GM12873 (cell line): ENCODE results near the gene IGF2BP2.

Source experiments
- TF ChIP-seq, protein P1 (sequence below): IDR thresholded peaks from 2 replicates; pipeline ENCODE4 v1.5.1; 2012; ENCODE audit warnings: low read depth, mild to moderate bottlenecking, moderate library complexity, low read length, control low read depth; ENCODE audit not compliant: insufficient read depth; ENCODE audit errors: missing control alignments

IGF2BP2 gene

DNA sequence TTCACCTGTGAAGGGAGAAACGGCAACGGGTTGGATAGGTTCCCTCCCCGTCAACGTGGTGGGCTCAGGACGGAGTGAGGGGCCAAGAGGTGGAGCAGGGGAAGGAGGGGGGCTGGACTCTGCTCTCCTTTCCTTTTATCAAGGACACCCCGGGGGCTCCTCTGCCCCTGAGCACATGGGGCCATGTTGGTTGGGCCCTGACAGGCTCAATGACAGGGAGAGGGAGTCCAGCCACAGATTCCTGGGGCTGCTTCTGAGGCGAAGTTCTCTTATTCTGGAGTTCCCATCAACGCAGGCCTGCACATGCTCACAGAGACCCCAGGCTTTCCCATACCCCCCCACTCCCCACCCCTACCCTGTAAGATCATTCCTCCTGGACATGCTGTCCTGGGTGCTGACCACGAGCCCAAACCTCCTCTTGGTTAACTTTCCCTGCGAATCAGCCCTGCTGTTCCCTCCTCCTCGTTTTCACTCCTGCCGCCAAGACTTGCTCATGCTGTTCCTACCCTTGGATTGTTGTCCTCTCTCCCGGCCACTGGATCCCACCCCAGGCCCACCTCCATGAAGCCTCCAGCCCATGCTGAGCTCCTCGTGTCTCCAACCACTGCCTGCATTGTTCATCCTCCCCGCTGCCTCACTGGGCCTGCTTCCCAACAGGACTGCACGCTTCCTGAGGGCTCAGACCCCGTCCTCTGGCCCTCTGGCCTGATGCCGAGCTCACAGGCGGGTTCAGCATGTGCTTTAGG, 177.5 kb downstream of the IGF2BP2 start:
- TF ChIP-seq, protein P1, sequence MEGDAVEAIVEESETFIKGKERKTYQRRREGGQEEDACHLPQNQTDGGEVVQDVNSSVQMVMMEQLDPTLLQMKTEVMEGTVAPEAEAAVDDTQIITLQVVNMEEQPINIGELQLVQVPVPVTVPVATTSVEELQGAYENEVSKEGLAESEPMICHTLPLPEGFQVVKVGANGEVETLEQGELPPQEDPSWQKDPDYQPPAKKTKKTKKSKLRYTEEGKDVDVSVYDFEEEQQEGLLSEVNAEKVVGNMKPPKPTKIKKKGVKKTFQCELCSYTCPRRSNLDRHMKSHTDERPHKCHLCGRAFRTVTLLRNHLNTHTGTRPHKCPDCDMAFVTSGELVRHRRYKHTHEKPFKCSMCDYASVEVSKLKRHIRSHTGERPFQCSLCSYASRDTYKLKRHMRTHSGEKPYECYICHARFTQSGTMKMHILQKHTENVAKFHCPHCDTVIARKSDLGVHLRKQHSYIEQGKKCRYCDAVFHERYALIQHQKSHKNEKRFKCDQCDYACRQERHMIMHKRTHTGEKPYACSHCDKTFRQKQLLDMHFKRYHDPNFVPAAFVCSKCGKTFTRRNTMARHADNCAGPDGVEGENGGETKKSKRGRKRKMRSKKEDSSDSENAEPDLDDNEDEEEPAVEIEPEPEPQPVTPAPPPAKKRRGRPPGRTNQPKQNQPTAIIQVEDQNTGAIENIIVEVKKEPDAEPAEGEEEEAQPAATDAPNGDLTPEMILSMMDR: no peak

DNA sequence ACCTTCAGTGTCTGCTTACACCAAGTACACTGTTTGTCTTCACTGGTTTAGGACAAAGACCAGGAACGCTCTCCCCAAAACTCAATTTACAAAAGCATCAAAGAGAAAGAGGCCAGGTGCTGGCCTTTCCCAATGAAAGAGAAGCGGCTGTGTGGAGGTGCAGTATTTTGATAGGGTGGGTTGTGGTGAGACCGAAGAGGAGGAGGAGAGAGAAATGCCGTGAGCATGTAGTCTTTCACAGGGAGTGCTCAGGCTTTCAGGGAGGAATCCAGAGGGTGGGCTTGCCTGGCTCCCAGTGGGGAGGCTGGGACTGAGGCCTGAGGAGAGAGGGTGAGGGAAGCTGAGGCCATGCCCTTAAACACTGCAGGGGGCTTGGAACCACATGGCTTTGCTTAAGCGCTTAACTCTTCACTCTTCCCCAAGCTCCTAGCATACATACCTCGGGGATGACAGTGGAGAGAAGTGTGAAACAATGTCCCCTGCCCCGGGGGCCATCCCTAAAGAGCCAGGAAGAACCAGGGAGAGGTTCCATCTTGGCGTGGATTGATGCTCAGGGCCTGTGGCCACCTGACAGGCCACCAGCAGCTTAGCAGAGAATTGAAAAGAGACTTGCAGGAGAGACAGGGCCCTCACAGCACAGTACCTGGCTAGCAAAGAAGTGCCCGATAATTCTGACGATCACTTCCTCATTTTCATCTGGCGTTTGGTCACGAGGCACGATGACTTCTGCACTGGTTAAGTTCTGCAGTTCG, 178.3 kb downstream of the IGF2BP2 start:
- TF ChIP-seq, protein P1: no peak

DNA sequence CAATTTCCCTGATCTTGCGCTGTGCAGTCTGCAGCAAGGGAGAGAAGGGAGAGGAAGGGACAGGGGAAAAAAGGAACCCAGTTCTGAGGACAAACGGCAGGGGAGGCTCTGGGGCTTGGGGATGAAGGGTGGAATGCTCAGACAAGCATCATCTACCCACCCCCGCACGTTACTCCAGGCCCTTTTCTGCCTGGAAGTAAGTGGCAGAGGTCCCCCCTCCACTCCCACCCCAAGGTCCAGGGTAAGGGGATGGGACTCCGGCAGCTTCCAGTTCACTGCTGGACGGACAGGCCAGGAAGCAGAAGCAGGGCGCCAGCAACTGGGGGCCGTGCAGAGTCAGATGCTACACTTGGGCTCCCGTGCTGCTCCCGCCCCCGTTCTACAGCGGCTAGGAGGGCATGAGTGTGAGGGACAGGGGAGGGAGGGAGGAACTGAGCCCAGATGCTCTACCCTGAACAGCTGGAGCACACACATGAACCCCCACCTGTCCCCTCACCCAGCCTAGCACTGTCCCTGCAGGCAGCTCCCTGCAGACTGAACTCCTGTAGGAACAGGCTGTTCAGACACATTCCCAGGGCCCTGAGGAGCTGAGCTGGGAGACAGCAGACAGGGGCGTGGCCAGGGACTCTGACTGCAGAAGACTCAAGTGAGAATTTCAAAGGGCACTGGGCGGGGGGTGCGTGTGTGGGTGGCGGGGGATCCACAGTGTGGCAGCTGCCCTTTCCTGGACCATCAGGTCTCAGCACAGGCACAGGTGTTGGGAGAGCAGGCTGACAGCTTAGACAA, 179.1 kb downstream of the IGF2BP2 start:
- TF ChIP-seq, protein P1: no peak

DNA sequence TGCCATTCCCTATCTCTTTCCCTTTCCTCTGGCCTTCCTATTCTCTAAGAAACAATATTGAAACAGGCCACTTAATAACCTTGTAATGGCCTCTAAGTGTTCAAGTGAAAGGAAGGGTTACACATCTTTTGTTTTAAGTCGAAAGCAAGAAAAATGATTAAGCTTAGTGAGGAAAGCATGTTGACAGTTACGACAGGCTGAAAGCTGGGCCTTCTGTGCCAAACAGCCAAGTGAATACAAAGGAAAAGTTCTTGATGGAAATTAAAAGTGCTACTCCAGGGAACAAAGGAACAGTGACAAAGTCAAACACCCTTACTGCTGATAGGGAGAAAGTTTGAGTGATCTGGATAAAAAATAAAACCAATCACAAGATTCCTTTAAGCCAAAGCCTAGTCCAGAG, 184.5 kb downstream of the IGF2BP2 start:
- TF ChIP-seq, protein P1: no peak

DNA sequence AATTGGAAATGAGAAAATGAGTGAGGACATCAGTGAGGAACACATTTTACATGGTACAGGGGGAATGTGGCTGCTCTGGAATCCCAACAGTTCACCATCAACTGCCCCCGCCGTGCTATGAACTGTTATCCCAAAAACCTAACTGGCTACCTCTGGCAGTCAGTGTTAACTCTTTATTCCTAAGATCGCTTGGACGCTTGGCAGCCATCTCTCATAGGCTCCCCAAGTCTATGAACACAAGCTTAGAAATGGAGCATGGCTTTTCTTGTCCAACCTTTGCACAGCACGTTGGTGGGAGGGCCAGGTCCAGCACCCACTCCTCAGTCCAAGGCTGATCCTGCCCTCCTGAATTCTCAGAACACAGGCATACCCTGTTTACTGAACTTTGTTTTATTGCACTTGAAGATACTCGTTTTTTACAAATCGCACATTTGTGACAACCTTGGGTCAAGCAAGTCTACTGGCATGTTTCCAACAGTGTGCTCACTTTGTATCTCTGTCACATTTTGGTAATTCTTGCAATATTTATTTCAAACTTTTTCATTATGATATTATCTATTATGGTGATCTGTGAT, 185.1 kb downstream of the IGF2BP2 start:
- TF ChIP-seq, protein P1: no peak

DNA sequence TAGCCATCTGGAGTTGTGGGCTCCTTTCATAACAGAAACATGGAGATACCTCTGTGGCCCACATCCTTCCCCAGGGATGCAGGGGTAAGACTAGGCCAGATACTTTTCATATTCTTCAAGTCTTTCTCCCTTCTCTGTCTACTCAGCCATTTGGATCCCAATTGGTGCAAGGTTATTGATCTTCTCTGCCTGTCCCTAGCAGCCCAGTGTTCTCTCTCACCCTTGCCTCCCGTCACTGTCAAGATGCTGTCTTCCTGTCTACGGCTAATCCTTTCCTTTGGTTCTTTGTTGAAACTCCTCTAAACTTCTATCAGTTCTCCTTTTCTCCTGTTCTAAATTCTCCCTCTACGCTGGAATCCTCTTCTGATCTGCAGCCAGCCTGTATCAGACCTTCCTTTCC, 187.5 kb downstream of the IGF2BP2 start:
- TF ChIP-seq, protein P1: no peak

DNA sequence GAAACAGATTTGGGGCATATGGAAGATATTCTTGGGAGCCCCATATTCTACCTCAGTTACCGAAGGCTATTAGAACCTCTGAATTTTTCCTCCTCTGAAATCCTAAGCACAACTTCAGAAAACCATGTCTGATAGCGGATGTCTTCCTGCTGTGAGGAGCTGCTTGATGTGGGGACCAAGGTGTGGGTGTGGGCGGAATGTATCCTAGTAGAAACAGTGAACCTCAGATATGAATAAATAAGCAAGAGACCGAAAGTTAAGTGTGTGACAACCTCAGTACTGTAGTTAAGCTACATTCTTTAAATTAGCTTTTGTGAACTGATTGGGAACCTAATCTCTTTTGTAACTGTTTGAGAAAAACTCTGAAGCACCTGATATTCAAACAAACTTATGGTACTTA, 191.8 kb downstream of the IGF2BP2 start:
- TF ChIP-seq, protein P1: no peak
